Heart left ventricle (tissue), 13 donors: ENCODE measurements around the gene TAC3.
A peak's percentile ranks its signal among the peaks of the same experiment; 100 is the strongest.

Source experiments
- POLR2A ChIP-seq, 2 donors: fragments of 450-650 bp; IDR thresholded peaks; one replicate each; pipeline ENCODE4 v1.6.1; 2017; ENCODE audit warnings: antibody characterized with exemption in 2 of 2, mild to moderate bottlenecking in 2 of 2, moderate library complexity in 2 of 2
- TF ChIP-seq, protein P1 (sequence below), 12 donors: fragments of 200-600 bp; sonication (generic) in 4 of 12; IDR thresholded peaks; one replicate each; pipeline versions ENCODE4 v1.5.0 to v1.8.0; 2018 to 2022; ENCODE audit warnings: antibody characterized with exemption in 12 of 12, mild to moderate bottlenecking in 5 of 12
- donor health status: ischemic (EF 13 %, LVEDD 7.1; RV severe dilation, severe dysfunction).
- donor health status: DM: no; HTN: yes; CAD: no.
- donor health status: DM: no; HTN: no; CAD: no.
- donor health status: ischemic (EF 25% LVEDD 6.9; RV normal size, moderate dysfunction).
- donor health status: ischemic (EF 25% LVEDD 5.7; RV mildly dilated, moderate dysfunction).
- donor health status: ischemic (EF 35%, LVEDD 5.7; RV mildly dilated, moderate dysfunction).
- donor health status: nonischemic (EF 11% LVEDD 7.7; RV severe dilation, severe dysfunction).
- donor health status: DM: yes; HTN: yes; CAD: no.
- donor health status: PGD.
- donor health status: ischemic (EF 29% LVEDD 5.4; RV normal size, mild dysfunction).
- donor health status: nonischemic (EF 23%, LVEDD 6.1; RV moderate dilation, normal function).

GRCh38 chr12:57001448-57001906, 14.9 kb downstream of the TAC3 start:
- TF ChIP-seq, protein P1, sequence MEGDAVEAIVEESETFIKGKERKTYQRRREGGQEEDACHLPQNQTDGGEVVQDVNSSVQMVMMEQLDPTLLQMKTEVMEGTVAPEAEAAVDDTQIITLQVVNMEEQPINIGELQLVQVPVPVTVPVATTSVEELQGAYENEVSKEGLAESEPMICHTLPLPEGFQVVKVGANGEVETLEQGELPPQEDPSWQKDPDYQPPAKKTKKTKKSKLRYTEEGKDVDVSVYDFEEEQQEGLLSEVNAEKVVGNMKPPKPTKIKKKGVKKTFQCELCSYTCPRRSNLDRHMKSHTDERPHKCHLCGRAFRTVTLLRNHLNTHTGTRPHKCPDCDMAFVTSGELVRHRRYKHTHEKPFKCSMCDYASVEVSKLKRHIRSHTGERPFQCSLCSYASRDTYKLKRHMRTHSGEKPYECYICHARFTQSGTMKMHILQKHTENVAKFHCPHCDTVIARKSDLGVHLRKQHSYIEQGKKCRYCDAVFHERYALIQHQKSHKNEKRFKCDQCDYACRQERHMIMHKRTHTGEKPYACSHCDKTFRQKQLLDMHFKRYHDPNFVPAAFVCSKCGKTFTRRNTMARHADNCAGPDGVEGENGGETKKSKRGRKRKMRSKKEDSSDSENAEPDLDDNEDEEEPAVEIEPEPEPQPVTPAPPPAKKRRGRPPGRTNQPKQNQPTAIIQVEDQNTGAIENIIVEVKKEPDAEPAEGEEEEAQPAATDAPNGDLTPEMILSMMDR (IDR thresholded peaks at IDR 0.05) = peak; percentile 55 to 79 (median 68)
- TF ChIP-seq POLR2A (IDR thresholded peaks at IDR 0.05) = no peak
